Kidney epithelial cell (primary cell): ENCODE data around the gene TPRA1. TPM values are rescaled to one million over a fixed set of nuclear protein-coding genes. Genes with fewer than 3 reads are reported as not detected.

ENCODE experiments used
- DNase-seq: peaks from one replicate; pipeline ENCODE4 v3.0.0-alpha.2; 2010; ENCODE audit warnings: low read depth
- H3K27me3 ChIP-seq: 2 replicates; pipeline ENCODE4 v1.6.0; 2011; ENCODE audit warnings: low read length; ENCODE audit not compliant: control insufficient read depth, insufficient read depth
- H3K36me3 ChIP-seq: 2 replicates; pipeline ENCODE4 v1.5.1; 2011; ENCODE audit warnings: low read length; ENCODE audit not compliant: control insufficient read depth, insufficient read depth
- H3K4me3 ChIP-seq: 2 replicates; pipeline ENCODE4 v1.5.1; 2011; ENCODE audit warnings: low read depth, mild to moderate bottlenecking, control low read depth, low read length
- total RNA-seq: library from RNA; depleted of rRNA; stranded (reverse); fragments of >200 nt; gene quantifications from 2 replicates; pipeline ENCODE4 v1.2.3, GENCODE V29; 2015
- TF ChIP-seq, protein P1 (sequence below): IDR thresholded peaks from 2 replicates; pipeline ENCODE4 v1.5.1; 2011; ENCODE audit warnings: mild to moderate bottlenecking, moderate library complexity, low read length, control low read depth, inconsistent platforms; ENCODE audit not compliant: insufficient read depth, poor library complexity, severe bottlenecking

Gene TPRA1
- total RNA-seq, 1 donor from 2014 or later = 95.2 TPM

- peaks cover 4% of the 10 kb centered on the region for H3K36me3 ChIP-seq
- no peak overlapping the region for H3K4me3 ChIP-seq
- no peaks in the 10 kb centered on the region for H3K27me3 ChIP-seq
- TF ChIP-seq, protein P1, sequence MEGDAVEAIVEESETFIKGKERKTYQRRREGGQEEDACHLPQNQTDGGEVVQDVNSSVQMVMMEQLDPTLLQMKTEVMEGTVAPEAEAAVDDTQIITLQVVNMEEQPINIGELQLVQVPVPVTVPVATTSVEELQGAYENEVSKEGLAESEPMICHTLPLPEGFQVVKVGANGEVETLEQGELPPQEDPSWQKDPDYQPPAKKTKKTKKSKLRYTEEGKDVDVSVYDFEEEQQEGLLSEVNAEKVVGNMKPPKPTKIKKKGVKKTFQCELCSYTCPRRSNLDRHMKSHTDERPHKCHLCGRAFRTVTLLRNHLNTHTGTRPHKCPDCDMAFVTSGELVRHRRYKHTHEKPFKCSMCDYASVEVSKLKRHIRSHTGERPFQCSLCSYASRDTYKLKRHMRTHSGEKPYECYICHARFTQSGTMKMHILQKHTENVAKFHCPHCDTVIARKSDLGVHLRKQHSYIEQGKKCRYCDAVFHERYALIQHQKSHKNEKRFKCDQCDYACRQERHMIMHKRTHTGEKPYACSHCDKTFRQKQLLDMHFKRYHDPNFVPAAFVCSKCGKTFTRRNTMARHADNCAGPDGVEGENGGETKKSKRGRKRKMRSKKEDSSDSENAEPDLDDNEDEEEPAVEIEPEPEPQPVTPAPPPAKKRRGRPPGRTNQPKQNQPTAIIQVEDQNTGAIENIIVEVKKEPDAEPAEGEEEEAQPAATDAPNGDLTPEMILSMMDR = peak; percentile 100
- peak; percentile 58 for DNase-seq
Observed at GRCh38 chr3:127574880-127575878, 15.4 kb downstream of the TPRA1 start.

DNA sequence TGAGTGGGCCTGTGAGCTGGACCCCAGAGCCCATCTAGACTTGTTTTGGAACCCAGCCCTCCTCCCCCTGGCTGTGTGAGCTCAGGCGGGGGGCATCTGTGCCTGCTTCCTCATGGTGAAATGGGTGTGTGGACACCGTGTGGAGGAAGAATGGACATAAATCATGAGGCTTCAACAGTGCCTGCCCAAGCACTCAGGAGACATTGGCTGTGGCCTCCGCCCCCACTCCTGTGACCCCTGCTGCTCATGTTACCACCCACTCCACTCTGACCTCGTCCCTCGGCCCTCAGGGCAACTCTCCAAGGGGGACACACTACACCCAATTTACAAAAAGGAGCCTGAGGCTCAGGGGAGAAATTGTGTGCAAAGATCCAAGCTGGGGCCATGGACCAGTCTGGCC, 16.6 kb downstream of the TPRA1 start:
- H3K36me3 ChIP-seq = peaks cover 4% of the 10 kb centered on the region

GRCh38 chr3:127573401-127573800, 17.1 kb downstream of the TPRA1 start:
- TF ChIP-seq, protein P1 = no peak
- H3K4me3 ChIP-seq = no peak overlapping the region
- H3K36me3 ChIP-seq = peaks cover 4% of the 10 kb centered on the region
- no peaks in the 10 kb centered on the region for H3K27me3 ChIP-seq
- DNase-seq = no peak

More for the DNA sequence above, 16.6 kb downstream of the TPRA1 start:
- TF ChIP-seq, protein P1 = no peak
- no peaks in the 10 kb centered on the region for H3K27me3 ChIP-seq
- DNase-seq = no peak
- no peak overlapping the region for H3K4me3 ChIP-seq

- TF ChIP-seq, protein P1 = no peak
- Histone ChIP-seq H3K36me3 (peaks cover 4% of the 10 kb centered on the region), H3K27me3 (no peaks in the 10 kb centered on the region), H3K4me3 (no peak overlapping the region)
- no peak for DNase-seq
Observed at GRCh38 chr3:127572735-127573134, 17.8 kb downstream of the TPRA1 start.

GRCh38 chr3:127572186-127572585, 18.3 kb downstream of the TPRA1 start:
- H3K4me3 ChIP-seq = no peak overlapping the region
- no peak for DNase-seq
- TF ChIP-seq, protein P1 = no peak
- H3K36me3 ChIP-seq = peaks cover 4% of the 10 kb centered on the region
- no peaks in the 10 kb centered on the region for H3K27me3 ChIP-seq
